HL-60 (cell line): ENCODE data around the gene PTTG2.

Experiments used
- GABPA ChIP-seq: IDR thresholded peaks from 2 replicates; pipeline ENCODE4 v1.6.1; 2012; ENCODE audit warnings: low read depth
- POLR2AphosphoS5 ChIP-seq: IDR thresholded peaks from 2 replicates; pipeline ENCODE4 v1.6.1; 2012; ENCODE audit warnings: low read depth
- TF ChIP-seq, protein P1 (sequence below): IDR thresholded peaks from one replicate; pipeline ENCODE4 v1.5.1; 2011; ENCODE audit warnings: low read length, control low read depth, inconsistent platforms; ENCODE audit not compliant: insufficient read depth

DNA sequence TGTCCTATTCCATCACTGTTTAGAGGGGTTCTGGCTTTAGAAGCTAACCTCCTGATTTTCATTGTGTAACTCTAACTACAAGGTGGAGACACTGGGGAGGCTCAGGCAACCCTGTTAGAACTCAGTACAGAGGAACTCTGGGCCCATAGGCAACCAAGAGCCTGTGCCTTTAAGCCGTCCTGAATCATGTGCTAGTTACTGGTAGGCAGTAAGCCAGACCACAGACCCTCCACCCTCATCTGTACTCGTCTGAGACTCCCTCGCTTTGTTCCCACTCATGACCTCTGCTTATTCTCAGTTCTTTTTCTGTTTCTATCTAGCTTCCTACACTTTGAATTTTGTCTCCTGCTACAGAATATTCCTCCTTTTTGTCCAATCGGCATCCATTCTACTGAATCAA lies 37.9 kb upstream of the PTTG2 start:
- TF ChIP-seq, protein P1, sequence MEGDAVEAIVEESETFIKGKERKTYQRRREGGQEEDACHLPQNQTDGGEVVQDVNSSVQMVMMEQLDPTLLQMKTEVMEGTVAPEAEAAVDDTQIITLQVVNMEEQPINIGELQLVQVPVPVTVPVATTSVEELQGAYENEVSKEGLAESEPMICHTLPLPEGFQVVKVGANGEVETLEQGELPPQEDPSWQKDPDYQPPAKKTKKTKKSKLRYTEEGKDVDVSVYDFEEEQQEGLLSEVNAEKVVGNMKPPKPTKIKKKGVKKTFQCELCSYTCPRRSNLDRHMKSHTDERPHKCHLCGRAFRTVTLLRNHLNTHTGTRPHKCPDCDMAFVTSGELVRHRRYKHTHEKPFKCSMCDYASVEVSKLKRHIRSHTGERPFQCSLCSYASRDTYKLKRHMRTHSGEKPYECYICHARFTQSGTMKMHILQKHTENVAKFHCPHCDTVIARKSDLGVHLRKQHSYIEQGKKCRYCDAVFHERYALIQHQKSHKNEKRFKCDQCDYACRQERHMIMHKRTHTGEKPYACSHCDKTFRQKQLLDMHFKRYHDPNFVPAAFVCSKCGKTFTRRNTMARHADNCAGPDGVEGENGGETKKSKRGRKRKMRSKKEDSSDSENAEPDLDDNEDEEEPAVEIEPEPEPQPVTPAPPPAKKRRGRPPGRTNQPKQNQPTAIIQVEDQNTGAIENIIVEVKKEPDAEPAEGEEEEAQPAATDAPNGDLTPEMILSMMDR = no peak
- no peak for TF ChIP-seq GABPA
- TF ChIP-seq POLR2AphosphoS5 = no peak
